Effector memory CD8-positive, alpha-beta T cell (primary cell): Measurements from ENCODE around the gene CGB8.
A peak's percentile ranks its signal among the peaks of the same experiment; 100 is the strongest.
"Not testable (repeated sequence)": the region's sequence is repeated elsewhere in the genome, so short reads cannot be mapped to it uniquely, and the experiment has no call there.

Experiments used
- ATAC-seq: fragments of 150-1000 bp; cut with Tn5 transposase; replicated peaks from 2 replicates; pipeline ENCODE4 v1.10.0; 2021; ENCODE audit warnings: mild to moderate bottlenecking, moderate library complexity
- DNase-seq, 3 experiments: peaks; one replicate each; pipeline ENCODE4 v3.0.0; 2021
- H3K27ac Mint-ChIP-seq, 2 donors: one replicate each; pipeline ENCODE4 v1.8.0; 2022; ENCODE audit warnings: mild to moderate bottlenecking in 2 of 2, mixed read lengths in 2 of 2, moderate library complexity in 2 of 2
- H3K27me3 Mint-ChIP-seq, 2 donors: one replicate each; pipeline ENCODE4 v1.8.0; 2022; ENCODE audit warnings: mixed read lengths in 2 of 2
- H3K36me3 Mint-ChIP-seq: one replicate; pipeline ENCODE4 v1.8.0; 2022; ENCODE audit warnings: mild to moderate bottlenecking, moderate library complexity, mixed read lengths; ENCODE audit not compliant: insufficient read depth
- H3K4me1 Mint-ChIP-seq, 2 donors: one replicate each; pipeline ENCODE4 v1.8.0; 2022; ENCODE audit warnings: low read depth in 2 of 2, mixed read lengths in 2 of 2
- H3K4me3 Mint-ChIP-seq, 2 donors: one replicate each; pipeline ENCODE4 v1.8.0; 2022; ENCODE audit warnings: mild to moderate bottlenecking in 2 of 2, mixed read lengths in 2 of 2, moderate library complexity in 2 of 2
- H3K9me3 Mint-ChIP-seq, 2 donors: one replicate each; pipeline ENCODE4 v1.8.0; 2022; ENCODE audit warnings: mixed read lengths in 2 of 2
- total RNA-seq, 9 experiments: gene quantifications; one replicate each; lab custom pipeline; 2026; lab: John Stamatoyannopoulos, UW

Gene CGB8
- total RNA-seq: 0 to 0.06 (median 0) reads per million in 9 experiments

GRCh38 chr19:49049011-49049410, at the start of gene CGB8:
Gene CGB8, minus strand, starts transcription at chr19:49049111. Its CDS starts 372 bp downstream, at chr19:49048739.
- H3K27me3 Mint-ChIP-seq, ATAC-seq, H3K36me3 Mint-ChIP-seq, DNase-seq, H3K4me3 Mint-ChIP-seq, H3K4me1 Mint-ChIP-seq, H3K9me3 Mint-ChIP-seq, H3K27ac Mint-ChIP-seq: not testable (repeated sequence)

GRCh38 chr19:49097453-49098288, 48.8 kb upstream of the CGB8 start:
- H3K36me3 Mint-ChIP-seq: peaks cover 77% of the 10 kb centered on the region
- no peak overlapping the region for H3K4me3 Mint-ChIP-seq
- H3K27ac Mint-ChIP-seq: no peak overlapping the region

GRCh38 chr19:49094505-49095482, 45.9 kb upstream of the CGB8 start:
- H3K27ac Mint-ChIP-seq: peak overlapping the region in 1 of 2 donors; percentile 67
- DNase-seq (no peak), ATAC-seq (no peak)
- no peaks in the 10 kb centered on the region for H3K9me3 Mint-ChIP-seq
- H3K27me3 Mint-ChIP-seq: no peaks in the 10 kb centered on the region
- peaks cover 0 to 19% of the 10 kb centered on the region in 2 donors for H3K4me1 Mint-ChIP-seq
- no peak overlapping the region for H3K4me3 Mint-ChIP-seq
- H3K36me3 Mint-ChIP-seq: peaks cover 85% of the 10 kb centered on the region

More at GRCh38 chr19:49097453-49098288, 48.8 kb upstream of the CGB8 start:
- Mint-ChIP-seq H3K4me1 (peaks cover 1 to 6% of the 10 kb centered on the region in 2 donors), H3K27me3 (no peaks in the 10 kb centered on the region), H3K9me3 (no peaks in the 10 kb centered on the region)
- ATAC-seq (peak; percentile 95), DNase-seq (peak; percentile 69 to 78 (median 73))

GRCh38 chr19:49092686-49093085, 43.8 kb upstream of the CGB8 start:
- peak overlapping the region in 1 of 2 donors; percentile 66 for H3K27ac Mint-ChIP-seq
- DNase-seq (no peak), ATAC-seq (no peak)
- H3K9me3 Mint-ChIP-seq: no peaks in the 10 kb centered on the region
- peaks cover 84% of the 10 kb centered on the region for H3K36me3 Mint-ChIP-seq
- H3K4me3 Mint-ChIP-seq: no peak overlapping the region
- H3K27me3 Mint-ChIP-seq: no peaks in the 10 kb centered on the region
- peaks cover 0 to 22% of the 10 kb centered on the region in 2 donors for H3K4me1 Mint-ChIP-seq

- ATAC-seq (peak; percentile 61), DNase-seq (no peak)
- peaks cover 9 to 31% of the 10 kb centered on the region in 2 donors for H3K4me1 Mint-ChIP-seq
- H3K9me3 Mint-ChIP-seq: no peaks in the 10 kb centered on the region
- H3K27me3 Mint-ChIP-seq: no peaks in the 10 kb centered on the region
- H3K27ac Mint-ChIP-seq: peak overlapping the region in 1 of 2 donors; percentile 68
- H3K36me3 Mint-ChIP-seq: peaks cover 89% of the 10 kb centered on the region
- H3K4me3 Mint-ChIP-seq: no peak overlapping the region
Measured at GRCh38 chr19:49091391-49092038, 42.6 kb upstream of the CGB8 start.

GRCh38 chr19:49086296-49086695, 37.4 kb upstream of the CGB8 start:
- H3K9me3 Mint-ChIP-seq: no peaks in the 10 kb centered on the region
- DNase-seq: no peak
- H3K27me3 Mint-ChIP-seq: no peaks in the 10 kb centered on the region
- H3K36me3 Mint-ChIP-seq: peaks cover 70% of the 10 kb centered on the region
- ATAC-seq: no peak
- H3K4me1 Mint-ChIP-seq: peaks cover 21 to 36% of the 10 kb centered on the region in 2 donors
- H3K27ac Mint-ChIP-seq: peak overlapping the region; percentile 97
- H3K4me3 Mint-ChIP-seq: peak overlapping the region; percentile 98 to 99

GRCh38 chr19:49085868-49086232, 36.9 kb upstream of the CGB8 start:
- Mint-ChIP-seq H3K27ac (peak overlapping the region; percentile 97), H3K4me1 (peaks cover 21 to 33% of the 10 kb centered on the region in 2 donors), H3K36me3 (peaks cover 65% of the 10 kb centered on the region), H3K27me3 (no peaks in the 10 kb centered on the region), H3K9me3 (no peaks in the 10 kb centered on the region), H3K4me3 (peak overlapping the region; percentile 98 to 99)
- no peak for DNase-seq
- no peak for ATAC-seq

- Mint-ChIP-seq H3K9me3 (no peaks in the 10 kb centered on the region), H3K27ac (peak within 1 kb of the TSS; percentile 97), H3K36me3 (peaks cover 59% of the 10 kb centered on the region), H3K4me3 (peak within 1 kb of the TSS; percentile 98 to 99), H3K4me1 (peaks cover 21 to 27% of the 10 kb centered on the region in 2 donors), H3K27me3 (no peaks in the 10 kb centered on the region)
- ATAC-seq (peak; percentile 90), DNase-seq (peak; percentile 97 to 98 (median 98))
Measured at GRCh38 chr19:49085020-49085867, 36.3 kb upstream of the CGB8 start, which contains the start of gene SNRNP70. Gene SNRNP70, plus strand, starts transcription at chr19:49085451. Its CDS starts 964 bp downstream, at chr19:49086415.

GRCh38 chr19:49084206-49085019, 35.5 kb upstream of the CGB8 start:
- H3K27ac Mint-ChIP-seq: peak overlapping the region; percentile 97
- H3K9me3 Mint-ChIP-seq: no peaks in the 10 kb centered on the region
- H3K36me3 Mint-ChIP-seq: peaks cover 52% of the 10 kb centered on the region
- peaks cover 21 to 25% of the 10 kb centered on the region in 2 donors for H3K4me1 Mint-ChIP-seq
- DNase-seq (no peak), ATAC-seq (no peak)
- H3K4me3 Mint-ChIP-seq: peak overlapping the region; percentile 98 to 99
- no peaks in the 10 kb centered on the region for H3K27me3 Mint-ChIP-seq

- no peak for ATAC-seq
- H3K4me3 Mint-ChIP-seq: no peak overlapping the region
Measured at GRCh38 chr19:49081273-49081672, 32.4 kb upstream of the CGB8 start.

GRCh38 chr19:49080392-49080791, 31.5 kb upstream of the CGB8 start:
- H3K27me3 Mint-ChIP-seq: peaks cover 11 to 20% of the 10 kb centered on the region in 2 donors
- no peak for DNase-seq
- H3K4me3 Mint-ChIP-seq: no peak overlapping the region
- H3K4me1 Mint-ChIP-seq: peaks cover 3 to 4% of the 10 kb centered on the region in 2 donors
- peaks cover 13% of the 10 kb centered on the region for H3K36me3 Mint-ChIP-seq
- ATAC-seq: no peak
- H3K27ac Mint-ChIP-seq: no peak overlapping the region
- H3K9me3 Mint-ChIP-seq: no peaks in the 10 kb centered on the region

More at GRCh38 chr19:49081273-49081672, 32.4 kb upstream of the CGB8 start:
- no peak overlapping the region for H3K27ac Mint-ChIP-seq
- DNase-seq: no peak
- peaks cover 10% of the 10 kb centered on the region in 2 donors for H3K4me1 Mint-ChIP-seq
- no peaks in the 10 kb centered on the region for H3K9me3 Mint-ChIP-seq
- peaks cover 2 to 11% of the 10 kb centered on the region in 2 donors for H3K27me3 Mint-ChIP-seq
- H3K36me3 Mint-ChIP-seq: peaks cover 21% of the 10 kb centered on the region
